Endodermal cell (in vitro differentiated cells): ENCODE measurements around the gene MISP. TPM values are rescaled to one million over a fixed set of nuclear protein-coding genes. Genes with fewer than 3 reads are reported as not detected.
"Not testable (repeated sequence)": the region's sequence is repeated elsewhere in the genome, so short reads cannot be mapped to it uniquely, and the experiment has no call there.

Experiments used
- DNase-seq: peaks from one replicate; pipeline ENCODE4 v3.0.0-alpha.2; 2017
- H3K27ac ChIP-seq: 2 replicates; pipeline ENCODE4 v1.5.1; 2013; ENCODE audit warnings: mild to moderate bottlenecking, low read depth, low read length, moderate library complexity
- H3K27me3 ChIP-seq: 2 replicates; pipeline ENCODE4 v1.6.1; 2013; ENCODE audit warnings: mild to moderate bottlenecking, low read length, moderate library complexity; ENCODE audit not compliant: insufficient read depth, control insufficient read depth, poor library complexity, severe bottlenecking
- H3K36me3 ChIP-seq: 2 replicates; pipeline ENCODE4 v1.7.0; 2013; ENCODE audit warnings: mild to moderate bottlenecking, low read length, moderate library complexity; ENCODE audit not compliant: control insufficient read depth, insufficient read depth
- H3K4me1 ChIP-seq: one replicate; pipeline ENCODE4 v1.7.0; 2013; ENCODE audit warnings: low read length; ENCODE audit not compliant: control insufficient read depth, insufficient read depth
- H3K4me3 ChIP-seq: 2 replicates; pipeline ENCODE4 v1.5.1; 2013; ENCODE audit warnings: mild to moderate bottlenecking, low read length, moderate library complexity
- H3K9ac ChIP-seq: 2 replicates; pipeline ENCODE4 v1.6.1; 2013; ENCODE audit warnings: mild to moderate bottlenecking, low read length, moderate library complexity; ENCODE audit not compliant: poor library complexity, severe bottlenecking; ENCODE audit errors: extremely low read depth
- H3K9me3 ChIP-seq: 2 replicates; pipeline ENCODE4 v1.6.1; 2013; ENCODE audit warnings: mild to moderate bottlenecking, low read length, moderate library complexity; ENCODE audit not compliant: control insufficient read depth
- H3K27ac Mint-ChIP-seq: 2 replicates; pipeline ENCODE4 v1.8.0; 2020; ENCODE audit warnings: mixed read lengths
- H3K27me3 Mint-ChIP-seq: 2 replicates; pipeline ENCODE4 v1.8.0; 2021; ENCODE audit warnings: mild to moderate bottlenecking, mixed read lengths; ENCODE audit not compliant: insufficient read depth
- H3K36me3 Mint-ChIP-seq: 2 replicates; pipeline ENCODE4 v1.8.0; 2020; ENCODE audit warnings: low read depth, mixed read lengths
- H3K4me1 Mint-ChIP-seq: 2 replicates; pipeline ENCODE4 v1.8.0; 2020; ENCODE audit warnings: mixed read lengths
- H3K4me3 Mint-ChIP-seq: 2 replicates; pipeline ENCODE4 v1.8.0; 2020; ENCODE audit warnings: mild to moderate bottlenecking, moderate library complexity, mixed read lengths
- H3K9me3 Mint-ChIP-seq: 2 replicates; pipeline ENCODE4 v1.8.0; 2020; ENCODE audit warnings: mild to moderate bottlenecking, mixed read lengths
- CTCF ChIP-seq: fragments of 200-600 bp; sonication (generic); conservative IDR thresholded peaks from 2 replicates; pipeline ENCODE4 v1.5.0; 2021; ENCODE audit warnings: antibody characterized with exemption, mild to moderate bottlenecking
- WGBS, 2 experiments: methylation state at CpG; one replicate each; pipeline versions ENCODE4 v1.1.5 to v1.1.7; 2013; ENCODE audit warnings: missing lambda C conversion rate in 2 of 2, mixed read lengths in 1 of 2; ENCODE audit not compliant: insufficient coverage in 1 of 2, insufficient read length in 1 of 2; 5-methylcytosine and 5-hydroxymethylcytosine counted together
- total RNA-seq, 2 donors: library from RNA; stranded (reverse); fragmentation: NEBNext Ultra II Directional in 1 of 2; extraction: Animal tissue kit (Norgen Biotek cat#: 25700) in 1 of 2; gene quantifications; 2 replicates in 1 of 2; 3 replicates in 1 of 2; pipeline ENCODE4 v1.2.1, GENCODE V29; 2021

The MISP gene
- total RNA-seq, 2 donors from 2014 or later, result 0.11 TPM; not detected in 1

- H3K27ac ChIP-seq, result no peak overlapping the region
- H3K4me3 ChIP-seq, result no peak overlapping the region
- WGBS, 2 experiments, result 92 to 95% methylated on average over 21 to 23 of the region's 23 CpGs
- no peaks in the 10 kb centered on the region for H3K4me1 ChIP-seq
- no peak for TF ChIP-seq CTCF
- H3K9me3 ChIP-seq, result no peaks in the 10 kb centered on the region
- Mint-ChIP-seq H3K4me1 (no peaks in the 10 kb centered on the region), H3K9me3 (peaks cover 4% of the 10 kb centered on the region), H3K36me3 (peaks cover 4% of the 10 kb centered on the region), H3K27ac (no peak overlapping the region), H3K27me3 (no peaks in the 10 kb centered on the region), H3K4me3 (no peak overlapping the region)
- H3K36me3 ChIP-seq, result no peaks in the 10 kb centered on the region
- no peaks in the 10 kb centered on the region for H3K27me3 ChIP-seq
- H3K9ac ChIP-seq, result no peak overlapping the region
- no peak for DNase-seq
Measured at GRCh38 chr19:738509-739128, 12.3 kb upstream of the MISP start.

GRCh38 chr19:739998-740715 is 10.8 kb upstream of the MISP start:
- no peaks in the 10 kb centered on the region for H3K27me3 ChIP-seq
- H3K9me3 ChIP-seq, result no peaks in the 10 kb centered on the region
- no peak for TF ChIP-seq CTCF
- no peaks in the 10 kb centered on the region for H3K36me3 Mint-ChIP-seq
- H3K4me1 Mint-ChIP-seq, result no peaks in the 10 kb centered on the region
- H3K27me3 Mint-ChIP-seq, result no peaks in the 10 kb centered on the region
- no peak overlapping the region for H3K9ac ChIP-seq
- H3K36me3 ChIP-seq, result no peaks in the 10 kb centered on the region
- no peak overlapping the region for H3K27ac Mint-ChIP-seq
- DNase-seq, result no peak
- 91 to 96% methylated on average over 14 to 36 of the region's 36 CpGs for WGBS, 2 experiments
- no peak overlapping the region for H3K4me3 ChIP-seq
- H3K27ac ChIP-seq, result no peak overlapping the region
- H3K4me3 Mint-ChIP-seq, result no peak overlapping the region
- H3K9me3 Mint-ChIP-seq, result peaks cover 17% of the 10 kb centered on the region
- H3K4me1 ChIP-seq, result no peaks in the 10 kb centered on the region

GRCh38 chr19:740816-741505 is 10.0 kb upstream of the MISP start:
- not testable (repeated sequence) for DNase-seq, H3K27me3 Mint-ChIP-seq
- WGBS, 2 experiments, result 87 to 95% methylated on average over 5 to 13 of the region's 16 CpGs

More at GRCh38 chr19:740816-741505, 10.0 kb upstream of the MISP start:
- not testable (repeated sequence) for H3K27me3 ChIP-seq, H3K27ac ChIP-seq, H3K36me3 ChIP-seq, H3K9me3 ChIP-seq, H3K4me3 ChIP-seq, H3K9ac ChIP-seq, H3K4me1 Mint-ChIP-seq, H3K27ac Mint-ChIP-seq, H3K4me3 Mint-ChIP-seq, H3K36me3 Mint-ChIP-seq, H3K4me1 ChIP-seq
- H3K9me3 Mint-ChIP-seq, result peaks cover 22% of the 10 kb centered on the region
